Stimulated activated CD8-positive, alpha-beta memory T cell treated with anti-CD3 and anti-CD28 coated beads, Interleukin-12 subunit alpha, Interleukin-12 subunit beta, amount 100 ng/mL, for 1 hour (primary cell): Measurements from ENCODE around the gene CFAP74.
"Not testable (repeated sequence)": the region's sequence is repeated elsewhere in the genome, so short reads cannot be mapped to it uniquely, and the experiment has no call there.

Source experiments
- DNase-seq: peaks from one replicate; pipeline ENCODE4 v3.0.0-alpha.2; 2020; ENCODE audit warnings: low read depth

CFAP74 gene

DNA sequence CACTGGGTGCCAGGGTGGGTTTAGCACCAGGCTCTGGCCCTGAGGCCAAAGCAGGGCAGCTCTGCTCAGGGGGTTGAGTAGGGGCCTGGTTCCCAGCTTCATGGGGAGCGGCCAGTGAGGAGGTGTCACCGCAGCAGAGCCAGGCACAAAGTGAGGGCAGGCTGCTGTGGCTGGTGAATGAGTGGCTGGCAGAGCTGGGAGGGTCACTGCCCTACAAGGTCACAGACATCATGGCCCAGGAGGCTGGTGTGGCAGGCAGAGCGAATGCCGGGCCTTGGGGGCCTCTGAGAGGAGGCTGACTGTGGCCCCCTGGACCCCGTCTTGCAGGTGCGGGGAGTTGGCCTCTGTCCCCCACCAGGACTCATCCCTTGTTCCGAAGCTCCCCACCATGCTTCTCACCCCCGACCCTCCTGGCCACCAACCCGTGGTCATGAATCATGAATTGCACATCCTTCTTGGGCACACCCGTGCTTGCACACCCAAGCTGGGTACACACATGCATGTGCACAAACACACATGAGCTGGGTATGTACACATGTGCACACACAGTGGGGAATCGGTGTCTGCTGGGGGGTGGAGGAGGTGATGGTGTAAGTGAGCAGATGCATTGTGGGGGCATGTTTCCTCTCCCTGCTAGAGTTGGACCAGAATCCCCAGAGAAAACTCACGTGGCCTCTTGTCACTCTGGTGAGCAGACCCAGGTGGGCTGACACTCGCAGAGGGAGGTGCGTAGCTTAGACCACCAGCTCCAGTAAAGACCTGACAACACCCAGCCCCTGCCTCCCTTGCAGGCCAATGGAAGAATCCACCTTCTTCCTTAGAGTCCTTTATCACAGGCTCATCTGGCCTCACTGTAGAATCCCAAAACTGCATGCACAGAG lies 107.9 kb downstream of the CFAP74 start:
- no peak for DNase-seq

DNA sequence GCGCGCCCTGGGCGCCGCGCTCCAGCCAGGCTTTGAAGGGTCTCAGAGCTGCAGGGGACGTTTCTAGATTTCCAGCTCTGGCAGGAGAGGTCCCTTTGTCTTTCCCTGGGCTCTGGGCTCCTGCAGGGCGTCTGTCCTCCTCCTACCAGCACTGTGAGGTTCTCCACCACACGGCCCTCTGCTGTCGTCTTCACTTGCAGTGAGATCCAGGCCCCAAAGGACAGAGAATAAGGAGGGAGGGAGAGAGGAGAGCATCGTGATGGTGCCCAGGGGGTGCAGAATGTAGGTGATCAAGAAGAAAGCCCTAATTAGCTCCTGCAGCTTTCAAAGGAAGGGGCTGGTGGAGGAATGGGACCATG lies 108.5 kb downstream of the CFAP74 start:
- DNase-seq = no peak

DNA sequence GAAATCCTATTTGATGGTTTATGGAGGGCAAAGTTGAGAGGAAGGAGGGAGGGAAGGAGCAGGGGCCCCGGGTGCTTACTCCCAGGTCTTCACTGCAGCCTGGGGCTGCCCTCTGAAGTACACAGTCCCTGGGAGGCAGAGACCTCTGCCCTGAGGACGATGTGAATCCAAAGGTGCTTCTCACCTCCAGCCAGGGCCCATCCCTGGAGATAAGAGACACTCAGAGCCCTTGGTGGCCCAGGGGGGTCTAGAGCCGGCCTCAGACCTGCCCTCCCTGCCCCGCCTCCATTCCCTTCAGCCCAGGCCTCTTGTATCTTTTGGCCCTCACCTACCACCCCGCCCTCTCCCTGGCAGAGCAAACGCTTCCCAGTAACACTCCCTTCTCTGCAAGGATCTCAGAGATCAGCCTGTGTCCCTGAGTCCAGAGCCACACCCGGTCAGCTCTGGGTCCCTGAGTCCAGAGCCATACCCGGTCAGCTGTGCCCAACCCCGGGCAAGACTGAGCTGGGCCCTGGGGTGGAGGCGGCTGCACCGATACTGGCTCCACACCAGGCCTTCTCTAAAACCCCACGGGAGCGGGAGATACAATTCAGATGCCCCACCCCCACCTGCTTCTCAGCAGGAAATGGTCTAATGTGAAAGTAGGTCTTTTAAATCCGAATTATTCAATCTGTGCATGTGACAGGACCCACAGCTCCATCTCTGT lies 109.1 kb downstream of the CFAP74 start:
- DNase-seq = no peak

DNA sequence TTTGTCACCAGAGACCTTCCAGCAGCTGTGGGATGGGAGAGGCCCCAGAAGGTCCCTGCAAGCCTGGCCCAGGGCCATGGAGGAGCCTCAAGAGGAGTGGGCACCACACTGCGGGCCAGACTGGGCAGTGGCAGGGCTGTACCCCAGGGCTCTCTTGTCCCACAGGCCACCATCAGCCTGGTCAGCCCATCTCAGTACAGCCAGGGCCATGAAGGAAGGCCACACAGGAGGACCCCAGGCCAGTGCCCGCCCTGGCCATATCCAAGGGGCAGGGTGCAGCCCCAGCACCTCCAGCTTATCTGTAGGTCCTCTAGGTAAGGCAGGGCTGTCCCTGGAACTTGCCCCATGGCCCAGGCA lies 109.6 kb downstream of the CFAP74 start:
- DNase-seq = no peak

DNA sequence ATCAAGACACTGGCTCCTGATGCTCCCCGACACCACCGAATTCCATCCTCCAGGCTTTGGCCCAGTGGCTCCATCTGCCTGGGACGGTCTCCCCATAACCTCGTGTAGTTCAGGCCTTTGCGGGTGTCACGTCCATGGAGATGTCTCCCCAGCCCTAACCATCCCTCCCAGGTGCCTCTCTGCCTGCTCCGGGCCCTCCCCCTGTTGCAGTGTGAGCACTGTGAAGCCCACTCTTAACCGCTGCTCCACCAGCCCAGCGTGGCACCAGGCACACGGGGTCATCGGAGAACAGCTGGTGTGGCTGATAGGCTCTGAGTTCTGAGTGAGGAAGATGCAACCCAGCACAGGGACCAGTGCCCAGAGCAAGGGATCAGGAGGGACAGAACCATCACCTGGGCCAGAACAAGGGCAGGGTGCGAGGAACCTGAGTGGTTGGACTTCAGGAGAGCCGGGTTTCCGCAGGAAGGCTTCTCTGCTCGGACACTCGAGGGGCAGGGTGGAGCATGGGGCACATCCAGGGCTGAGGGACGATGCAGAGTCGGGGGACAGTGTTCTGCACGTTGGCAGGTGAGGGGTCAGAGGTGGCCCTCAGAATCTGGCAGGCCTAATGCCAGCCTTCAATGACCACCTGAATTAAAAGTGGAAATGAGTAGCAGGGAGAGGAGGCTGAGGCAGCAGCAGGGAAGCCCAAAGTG lies 110.1 kb downstream of the CFAP74 start:
- DNase-seq = no peak

DNA sequence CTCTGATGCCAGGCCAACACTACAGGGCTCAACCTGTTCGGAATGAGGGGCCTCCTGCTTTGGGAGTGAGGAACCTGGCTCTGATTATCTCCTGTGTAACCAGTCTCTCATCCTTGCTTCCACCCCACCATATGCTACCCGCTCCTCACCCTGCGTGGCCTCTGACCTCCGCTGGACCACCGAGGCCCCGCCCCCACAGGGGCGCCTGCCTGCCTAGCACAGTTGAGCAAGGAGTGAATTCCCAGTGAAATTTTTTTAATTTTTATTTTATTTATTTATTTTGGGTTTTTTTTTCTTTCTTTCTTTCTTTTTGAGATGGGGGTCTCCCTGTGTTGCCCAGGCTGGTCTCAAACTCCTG lies 110.8 kb downstream of the CFAP74 start:
- no peak for DNase-seq

DNA sequence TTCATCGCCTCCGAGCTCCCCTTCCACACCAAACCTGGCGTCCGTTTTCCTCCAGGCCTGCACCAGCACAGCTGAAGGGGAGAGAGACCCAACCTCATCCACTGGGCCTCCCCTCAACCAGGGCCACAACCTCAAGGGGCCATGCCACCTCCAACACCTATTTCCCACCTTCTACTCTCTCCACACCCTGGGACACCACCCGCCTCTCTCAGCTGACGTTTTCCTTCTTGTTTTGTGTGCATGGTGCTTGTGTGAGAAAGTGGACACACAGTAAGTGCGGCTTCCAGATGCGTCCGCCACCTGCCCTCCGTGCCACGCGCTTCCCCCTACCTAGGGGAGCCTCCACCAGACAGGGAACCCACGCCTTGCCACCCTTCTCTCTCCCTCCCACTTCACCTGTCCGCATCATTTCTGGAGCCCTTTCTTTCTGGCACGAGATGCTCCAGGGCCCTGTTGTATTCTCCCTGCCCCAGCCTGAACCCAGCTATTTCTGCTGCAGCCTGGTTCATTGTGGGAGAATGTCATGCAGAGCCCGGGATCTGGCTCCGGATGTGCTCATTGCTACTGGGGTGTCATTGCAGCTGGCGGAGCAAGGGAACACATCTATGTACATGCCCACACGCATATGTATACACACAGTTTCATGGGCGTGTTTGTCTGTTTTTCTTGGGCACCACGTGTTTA lies 111.4 kb downstream of the CFAP74 start:
- no peak for DNase-seq

DNA sequence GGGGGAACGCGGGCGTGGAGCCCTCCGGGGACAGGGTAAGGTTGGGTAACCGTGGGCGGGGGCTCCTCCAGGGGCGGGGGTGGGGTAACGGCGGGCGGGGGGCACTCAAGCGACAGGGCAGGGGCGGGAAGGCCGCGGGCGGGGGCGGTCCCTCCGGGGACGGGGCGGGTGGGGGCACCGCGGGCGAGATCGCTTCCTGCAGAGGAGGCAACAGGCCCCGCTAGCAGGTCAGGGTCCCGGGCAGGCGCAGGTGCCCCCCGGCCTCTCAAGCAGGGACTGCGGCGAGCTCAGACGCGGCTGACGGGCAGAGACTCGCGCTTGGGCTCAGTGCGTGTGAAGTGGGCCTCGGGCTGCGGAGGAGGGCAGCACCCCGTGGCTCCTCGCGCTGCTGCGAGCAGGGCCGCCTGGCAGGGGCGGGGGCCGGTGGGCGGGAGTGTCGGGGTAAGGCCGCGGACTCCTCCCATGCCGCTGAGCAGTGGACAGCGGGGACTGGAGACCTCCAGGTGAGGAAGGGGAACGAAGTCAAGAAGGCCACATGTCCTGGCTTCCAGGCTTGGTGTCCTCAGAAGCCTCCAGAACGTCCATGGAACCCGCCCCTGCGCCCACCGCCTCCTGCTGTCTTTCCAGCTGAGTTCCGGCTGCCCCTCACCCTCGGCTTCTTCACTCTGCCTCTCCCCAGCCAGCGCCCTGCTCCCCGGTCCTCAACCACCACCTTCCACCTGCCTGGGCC lies 112.1 kb downstream of the CFAP74 start:
- DNase-seq = peak; percentile 67

DNA sequence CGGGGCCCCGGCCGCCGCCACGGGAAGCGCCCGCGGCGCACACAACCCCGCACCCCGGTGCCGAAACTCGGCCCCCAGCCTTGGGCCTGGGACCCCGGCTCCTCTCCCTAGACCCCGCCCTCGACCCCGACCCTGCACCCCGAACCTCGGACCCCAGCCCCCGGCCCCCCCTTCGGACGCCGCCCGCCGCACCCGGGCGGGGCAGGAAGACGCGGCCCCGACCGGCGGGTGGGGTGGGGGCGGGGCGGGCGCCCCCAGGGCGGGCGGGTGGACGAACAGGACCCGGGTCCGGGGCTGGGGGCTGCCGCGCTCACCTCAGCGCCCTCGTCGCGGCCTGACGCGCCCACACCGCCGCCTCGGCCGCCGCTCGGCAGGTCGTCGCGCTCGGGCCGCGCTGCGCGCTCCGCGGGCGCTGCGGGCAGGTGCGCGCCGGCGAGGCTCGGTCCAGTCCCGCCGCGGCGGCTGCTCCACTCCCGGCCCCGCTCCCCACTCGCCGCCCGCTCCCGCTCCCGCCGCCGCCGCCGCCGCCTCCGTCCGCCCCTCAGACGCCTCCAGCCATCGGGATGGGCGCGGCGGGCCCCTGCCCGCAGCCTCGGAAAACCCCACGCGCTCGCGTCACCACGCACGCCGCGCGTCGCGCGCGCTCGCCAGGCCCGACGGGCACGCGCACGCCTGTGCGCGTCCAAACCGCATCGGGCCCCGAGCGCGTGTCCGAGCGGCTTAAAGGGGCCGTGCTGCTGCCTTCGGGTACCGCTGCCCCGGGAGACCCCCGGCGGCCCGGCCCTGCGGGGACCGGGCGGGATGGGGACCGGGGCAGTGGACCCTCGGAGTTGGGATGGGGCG lies 112.9 kb downstream of the CFAP74 start, which contains the start of gene GNB1:
TSS of gene GNB1 (minus strand) at position 582 of the 843 bp plus-strand sequence. CDS start 65,634 bp downstream, outside the sequence.
- DNase-seq = peak; percentile 82

DNA sequence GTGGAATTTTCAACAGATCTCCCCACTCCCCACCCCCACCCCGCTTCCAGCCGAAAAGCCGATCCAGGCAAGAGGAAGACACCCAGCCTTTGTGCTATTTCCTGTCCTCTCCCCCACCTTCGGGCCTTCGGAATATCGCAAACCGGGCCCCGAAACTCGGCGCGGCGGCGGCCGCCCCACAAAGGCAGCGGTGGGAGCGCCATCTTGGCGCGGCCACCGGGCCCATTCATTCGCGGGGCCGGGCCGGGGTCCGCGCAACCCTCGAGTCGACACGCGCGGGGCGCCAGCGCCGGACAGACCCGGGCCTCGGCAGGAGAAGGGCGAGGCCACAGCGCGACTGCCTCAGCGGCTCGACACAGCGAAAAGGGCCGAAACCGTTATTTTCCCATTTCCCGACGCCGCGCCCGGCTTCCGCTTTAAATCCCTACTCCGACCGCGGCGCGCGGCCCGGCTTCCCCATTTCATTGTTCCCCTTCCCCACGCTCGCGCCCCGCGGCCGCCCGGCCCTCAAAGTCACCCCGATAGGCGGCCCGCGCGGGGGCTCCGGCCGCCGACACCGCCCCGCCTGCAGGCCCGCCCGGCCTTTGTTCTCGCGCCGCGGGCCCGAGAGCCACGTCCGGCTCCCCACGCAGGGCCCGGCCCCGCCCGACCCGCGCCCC lies 113.6 kb downstream of the CFAP74 start:
- peak; percentile 25 for DNase-seq

DNA sequence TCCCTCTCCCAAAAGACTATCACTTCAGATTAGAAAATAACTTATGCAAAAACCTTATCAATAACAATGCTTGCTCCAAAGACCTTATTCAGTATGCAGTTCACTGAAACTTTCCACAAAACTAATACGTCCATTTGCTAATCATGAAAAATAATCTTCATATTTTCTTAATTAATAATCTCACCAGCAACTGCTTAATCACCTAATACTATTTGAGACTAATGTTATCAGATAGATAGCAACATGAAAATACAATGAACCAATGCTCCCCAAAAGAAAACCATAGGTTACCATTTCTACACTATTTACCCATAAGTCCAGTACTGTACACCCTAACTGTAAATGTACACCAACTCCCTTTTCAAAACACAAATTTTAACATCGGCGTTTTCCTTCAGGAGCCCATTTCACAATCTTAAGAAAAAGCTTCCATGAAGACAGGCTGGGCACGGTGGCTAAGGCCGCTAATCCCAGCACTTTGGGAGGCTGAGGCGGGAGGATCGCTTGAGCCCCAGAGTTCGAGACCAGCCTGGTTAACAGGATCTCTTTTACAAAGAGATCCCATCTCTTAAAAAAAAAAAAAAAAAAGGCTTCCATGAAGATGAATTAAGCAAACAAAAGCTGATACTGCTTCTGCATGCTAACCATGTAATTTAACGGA lies 114.4 kb downstream of the CFAP74 start:
- DNase-seq = no peak

DNA sequence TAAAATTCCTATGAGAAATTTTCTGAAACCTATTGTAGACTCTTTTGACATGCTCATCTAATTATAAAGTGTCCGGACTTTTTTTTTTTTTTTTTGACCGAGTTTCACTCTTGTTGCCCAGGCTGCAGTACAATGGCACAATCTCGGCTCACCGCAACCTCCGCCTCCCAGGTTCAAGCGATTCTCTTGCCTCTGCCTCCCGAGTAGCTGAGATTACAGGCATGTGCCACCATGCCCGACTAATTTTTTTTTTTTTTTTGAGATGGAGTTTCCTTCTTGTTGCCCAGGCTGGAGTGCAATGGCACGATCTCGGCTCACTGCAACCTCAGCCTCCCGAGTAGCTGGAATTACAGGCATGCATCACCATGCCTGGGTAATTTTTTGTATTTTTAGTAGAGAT lies 119.7 kb downstream of the CFAP74 start:
- DNase-seq = not testable (repeated sequence)

DNA sequence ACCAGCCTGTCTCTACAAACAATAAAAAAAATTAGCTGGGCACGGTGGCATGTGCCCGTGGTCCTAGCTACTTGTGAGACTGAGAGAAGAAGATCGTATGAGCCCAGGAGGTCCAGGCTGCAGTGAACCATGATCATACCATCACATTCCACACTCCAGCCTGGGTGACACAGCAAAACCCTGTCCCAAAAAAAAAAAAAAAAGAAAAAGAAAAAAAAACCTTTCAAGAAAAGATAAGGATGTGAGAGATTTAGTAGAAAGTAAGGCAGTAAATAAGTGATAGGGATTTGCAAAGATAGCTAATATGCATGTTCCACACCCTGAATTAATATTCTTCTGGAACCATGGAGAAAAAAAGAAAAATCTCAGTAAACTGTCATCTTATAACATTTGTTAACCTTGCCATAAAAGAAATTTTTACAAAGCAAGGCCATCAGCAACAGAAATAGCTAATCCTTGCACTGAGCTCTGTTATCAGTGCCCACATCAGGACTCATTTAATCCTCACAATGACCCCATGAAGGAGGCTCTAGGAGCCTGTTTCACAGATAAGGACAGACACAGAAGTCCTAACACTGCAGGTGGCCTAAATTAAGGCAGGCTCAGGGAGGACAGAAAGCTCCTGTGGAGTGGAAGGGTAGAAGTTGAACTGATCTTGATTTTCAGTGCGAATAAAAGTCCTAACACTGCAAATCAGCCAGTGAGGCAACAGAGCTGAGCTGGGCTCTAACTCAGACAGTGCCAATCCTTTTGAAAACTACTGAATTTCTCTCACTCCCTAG lies 120.3 kb downstream of the CFAP74 start:
- no peak for DNase-seq

DNA sequence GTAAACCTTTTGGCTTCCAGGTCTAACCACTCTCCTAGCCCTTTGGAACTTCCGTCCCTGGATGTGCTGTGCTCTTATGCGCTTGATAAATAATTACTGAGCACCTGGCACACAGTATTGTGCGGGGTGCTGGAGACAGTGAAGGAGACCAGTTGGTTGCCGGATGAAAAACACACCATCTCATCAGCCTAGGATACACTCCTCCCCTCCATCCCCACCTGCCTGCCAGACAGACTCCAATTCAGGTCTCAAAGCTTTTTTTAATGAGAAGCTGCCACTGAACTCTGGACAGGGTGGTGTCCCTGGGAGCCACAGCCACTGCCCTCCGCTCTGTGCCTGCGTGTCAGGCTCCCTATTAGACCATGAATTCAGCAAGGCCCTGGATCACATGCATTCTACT lies 121.9 kb downstream of the CFAP74 start:
- DNase-seq = no peak

DNA sequence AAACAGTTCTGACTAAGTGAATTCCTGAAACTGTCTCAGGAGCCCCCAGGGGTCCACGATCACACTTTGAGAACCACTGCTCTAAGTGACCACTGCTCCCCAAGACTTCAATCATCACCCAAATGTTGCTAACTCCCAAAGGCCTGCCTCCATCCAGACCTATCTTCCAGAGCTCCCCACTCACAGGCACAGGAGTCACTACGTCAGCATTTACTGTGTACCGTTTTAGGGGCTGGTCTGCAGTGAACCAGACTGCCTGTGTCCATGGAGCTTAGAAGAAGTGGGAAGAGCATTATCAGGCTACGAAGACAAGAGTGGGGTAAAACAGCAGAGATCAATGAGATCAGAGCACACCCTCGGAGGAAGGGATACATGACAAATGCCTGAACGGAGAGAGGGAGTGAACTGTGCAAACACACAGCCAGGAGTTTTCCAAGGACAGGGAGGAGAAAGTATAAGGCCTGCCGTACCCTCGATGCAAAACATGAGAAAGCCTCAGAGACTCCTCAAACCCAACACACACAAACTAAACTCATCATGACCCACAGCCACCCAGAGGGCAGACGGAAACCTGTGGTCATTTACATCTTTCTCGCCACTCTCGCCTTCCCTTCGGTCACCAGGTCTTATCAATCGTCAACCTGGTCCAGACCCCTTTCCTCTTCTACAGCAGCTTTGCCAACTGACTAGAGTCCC lies 122.8 kb downstream of the CFAP74 start:
- DNase-seq = no peak

DNA sequence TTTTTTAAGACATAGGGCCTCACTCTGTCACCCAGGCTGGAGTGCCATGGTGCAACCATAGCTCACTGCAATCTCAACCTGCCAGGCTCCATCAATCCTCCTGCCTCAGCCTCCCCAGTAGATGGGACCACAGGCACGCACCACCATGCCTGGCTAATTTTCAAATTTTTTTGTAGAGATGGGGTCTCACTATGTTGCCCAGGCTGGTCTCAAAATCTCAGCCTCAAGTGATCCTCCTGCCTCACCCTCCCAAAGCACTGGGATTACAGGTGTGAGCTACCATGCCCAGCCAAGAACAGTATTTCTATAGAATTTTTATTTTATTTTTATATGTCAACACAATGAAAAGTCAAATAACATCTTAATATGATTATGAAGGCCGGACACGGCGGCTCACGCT lies 123.6 kb downstream of the CFAP74 start:
- DNase-seq = no peak

DNA sequence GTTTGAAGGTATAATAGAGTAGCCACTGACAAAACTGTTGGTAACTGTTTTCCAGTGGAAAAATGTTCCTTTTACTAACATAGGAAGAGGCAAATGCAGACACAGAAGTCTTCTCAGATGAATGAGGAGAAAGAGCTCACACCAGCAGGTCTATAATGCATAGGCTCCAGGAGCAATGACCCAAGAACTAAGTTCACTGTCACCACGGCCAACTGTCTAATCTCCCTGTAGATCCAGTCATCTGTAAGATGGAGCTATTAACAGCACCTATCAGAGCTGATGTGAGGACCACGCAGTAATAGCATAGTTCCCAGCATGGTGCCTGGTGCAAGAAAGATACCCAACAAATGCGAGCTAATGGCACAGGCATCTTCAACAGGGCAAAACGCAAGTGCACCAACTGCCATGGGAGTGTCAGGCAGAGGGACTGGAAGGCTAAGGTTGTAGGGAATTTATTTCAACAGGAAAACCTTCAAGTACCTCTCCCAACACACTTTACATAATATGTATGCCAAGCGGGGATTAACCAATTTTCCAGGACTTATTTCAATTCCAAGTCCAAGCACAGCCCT lies 125.6 kb downstream of the CFAP74 start:
- no peak for DNase-seq
